Activated CD8-positive, alpha-beta memory T cell treated with anti-CD3 and anti-CD28 coated beads, Interleukin-2, amount 50 U/mL, for 48 hours (primary cell): ENCODE data around the gene HEATR3.

ENCODE experiments used
- DNase-seq: peaks from one replicate; pipeline ENCODE4 v3.0.0-alpha.2; 2020

Gene HEATR3

GRCh38 chr16:50065624-50066481, at the start of gene HEATR3:
Gene HEATR3 (plus strand): TSS chr16:50065970. CDS start chr16:50066132, 162 bp downstream.
- peak; percentile 97 for DNase-seq

GRCh38 chr16:50017553-50017952, 48.2 kb upstream of the HEATR3 start:
- no peak for DNase-seq

- DNase-seq, result no peak
These were observed 44.2 kb upstream of the HEATR3 start for GRCh38 chr16:50021544-50021943.

- DNase-seq, result no peak
These were observed 42.1 kb upstream of the HEATR3 start for GRCh38 chr16:50023641-50024040.

- DNase-seq, result no peak
These were observed 41.6 kb upstream of the HEATR3 start for GRCh38 chr16:50024207-50024606.

- peak; percentile 95 for DNase-seq
These were observed 40.9 kb upstream of the HEATR3 start, which contains the start of gene CNEP1R1 for GRCh38 chr16:50024684-50025536. Gene CNEP1R1 (plus strand): TSS chr16:50025225. CDS start chr16:50025316, 91 bp downstream.

- no peak for DNase-seq
These were observed 40.2 kb upstream of the HEATR3 start for GRCh38 chr16:50025537-50025931.

- no peak for DNase-seq
These were observed 37.9 kb upstream of the HEATR3 start for GRCh38 chr16:50027829-50028228.

GRCh38 chr16:50035468-50035992, 30.2 kb upstream of the HEATR3 start:
- no peak for DNase-seq

GRCh38 chr16:50036426-50036825, 29.3 kb upstream of the HEATR3 start:
- DNase-seq, result no peak

- no peak for DNase-seq
These were observed 28.0 kb upstream of the HEATR3 start for GRCh38 chr16:50037662-50038220.

- no peak for DNase-seq
These were observed 27.5 kb upstream of the HEATR3 start for GRCh38 chr16:50038286-50038685.

GRCh38 chr16:50038756-50039529, 26.8 kb upstream of the HEATR3 start:
- no peak for DNase-seq

- DNase-seq, result no peak
These were observed 25.8 kb upstream of the HEATR3 start for GRCh38 chr16:50040018-50040417.

- no peak for DNase-seq
These were observed 25.1 kb upstream of the HEATR3 start for GRCh38 chr16:50040710-50041109.

GRCh38 chr16:50043358-50043757, 22.4 kb upstream of the HEATR3 start:
- no peak for DNase-seq

- DNase-seq, result no peak
These were observed 20.4 kb upstream of the HEATR3 start for GRCh38 chr16:50045412-50045811.

GRCh38 chr16:50046853-50047252, 18.9 kb upstream of the HEATR3 start:
- DNase-seq, result no peak

- no peak for DNase-seq
These were observed 17.9 kb upstream of the HEATR3 start for GRCh38 chr16:50047864-50048263.

- DNase-seq, result no peak
These were observed 15.0 kb upstream of the HEATR3 start for GRCh38 chr16:50050802-50051201.

GRCh38 chr16:50056226-50056625, 9.5 kb upstream of the HEATR3 start:
- DNase-seq, result no peak

- no peak for DNase-seq
These were observed 7.5 kb upstream of the HEATR3 start for GRCh38 chr16:50058091-50058771.
